ENCODE measurements around the gene CNTN5. TPM values are rescaled to one million over a fixed set of nuclear protein-coding genes. Genes with fewer than 3 reads are reported as not detected.

The CNTN5 gene
- total RNA-seq, 1 donor from 2014 or later: not detected

GRCh38 chr11:100066399-100066798 lies 1045.7 kb downstream of the CNTN5 start:
- intact Hi-C loops (cut with micrococcal nuclease): no loop called here

- intact Hi-C loops (cut with micrococcal nuclease): no loop called here
Observed at GRCh38 chr11:100068116-100068515, 1047.4 kb downstream of the CNTN5 start.

DNA sequence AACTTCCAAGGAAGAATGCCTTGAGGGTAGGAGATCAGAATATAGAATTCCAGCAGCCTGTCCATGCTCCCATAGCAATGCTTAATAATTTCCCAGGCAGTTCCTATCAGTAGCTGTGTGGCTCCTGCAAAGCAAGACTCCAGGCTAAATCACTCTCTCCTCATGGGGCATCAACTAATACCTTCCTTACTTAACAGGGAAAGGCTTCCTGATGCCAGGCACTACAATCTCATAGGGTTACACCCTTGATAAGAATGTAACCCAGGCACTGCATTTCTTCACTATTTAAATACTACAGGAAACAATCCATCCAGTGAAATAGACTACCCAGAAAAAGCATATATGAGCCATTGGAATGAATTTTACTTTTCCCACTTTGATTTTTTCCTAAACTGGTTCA lies 1051.4 kb downstream of the CNTN5 start:
- intact Hi-C loops (cut with micrococcal nuclease): no loop called here

- intact Hi-C loops (cut with micrococcal nuclease): no loop called here
Observed at GRCh38 chr11:100080381-100080780, 1059.6 kb downstream of the CNTN5 start.

DNA sequence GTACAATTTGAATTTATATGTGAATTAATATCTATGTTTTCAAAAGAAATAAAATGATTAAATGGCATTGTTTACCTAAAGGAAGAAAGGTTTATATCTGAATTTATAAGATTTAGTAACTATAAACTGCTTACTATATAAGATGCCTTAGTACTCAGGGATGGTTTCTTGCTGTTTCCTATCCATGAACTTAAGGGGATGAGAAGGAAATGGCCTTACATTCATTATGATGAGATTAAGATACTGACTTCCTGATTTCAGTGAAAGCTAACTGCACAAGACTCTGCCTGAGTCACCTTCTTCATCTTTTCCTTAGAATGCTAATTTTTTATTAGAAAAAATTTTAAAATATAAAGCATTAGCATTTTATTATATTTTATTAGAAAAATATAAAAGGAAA lies 1060.1 kb downstream of the CNTN5 start:
- intact Hi-C loops (cut with micrococcal nuclease): no loop called here

- intact Hi-C loops (cut with micrococcal nuclease): no loop called here
Observed at GRCh38 chr11:100093698-100094097, 1072.9 kb downstream of the CNTN5 start.

DNA sequence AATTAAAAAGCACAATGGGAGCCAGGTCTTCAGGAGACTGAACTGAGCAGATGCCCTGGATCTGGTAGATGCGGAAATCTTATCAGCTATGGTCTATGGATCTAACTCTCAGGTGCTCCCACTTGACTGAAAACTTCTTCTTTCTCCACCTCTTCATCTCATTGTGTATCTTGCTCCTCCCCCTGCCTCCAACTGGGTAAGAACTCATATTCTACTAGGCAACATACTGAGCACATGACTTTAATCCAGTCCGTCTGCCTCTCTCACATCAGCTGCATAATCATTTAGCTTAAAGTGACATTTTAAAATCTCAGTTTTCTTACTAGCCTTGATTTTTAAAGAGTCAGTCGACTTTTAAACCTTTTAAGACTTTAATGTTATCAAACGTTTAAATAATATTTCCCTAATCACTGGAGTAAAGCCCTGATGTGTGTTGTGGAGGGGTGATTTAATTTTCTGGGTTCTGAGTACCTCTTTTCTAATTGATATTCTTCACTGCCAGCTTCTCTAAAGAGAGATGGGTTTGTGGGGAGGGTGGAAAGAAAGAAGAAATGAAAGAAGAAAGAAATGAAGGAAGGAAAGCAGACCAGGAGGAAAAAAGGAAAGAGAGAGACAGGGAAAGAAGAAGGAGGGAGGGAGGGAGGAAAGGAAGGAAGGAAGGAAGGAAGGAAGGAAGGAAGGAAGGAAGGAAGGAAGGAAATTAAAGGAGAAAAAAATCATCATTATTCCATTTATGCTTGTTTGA lies 1073.5 kb downstream of the CNTN5 start:
- intact Hi-C loops (cut with micrococcal nuclease): no loop called here

- intact Hi-C loops (cut with micrococcal nuclease): no loop called here
Observed at GRCh38 chr11:100095809-100096208, 1075.1 kb downstream of the CNTN5 start.

DNA sequence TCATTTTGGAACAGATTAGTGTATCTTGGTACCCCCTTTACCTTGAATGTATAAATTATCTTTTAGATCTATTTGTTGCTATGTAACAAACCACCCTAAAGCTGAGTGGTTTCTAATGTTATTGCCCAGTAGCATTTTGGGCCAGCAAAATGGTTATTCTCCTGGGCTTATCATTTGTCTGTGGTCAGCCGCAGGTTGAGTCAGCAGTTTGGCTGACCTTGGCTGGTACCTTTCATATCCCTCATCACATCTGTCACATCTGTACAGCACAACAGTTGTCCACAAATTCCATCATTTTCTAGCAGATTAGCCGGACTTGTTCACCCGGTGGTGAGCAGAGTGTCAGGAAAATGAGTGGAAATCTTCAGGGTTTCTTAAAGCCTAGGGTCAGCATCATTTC lies 1077.8 kb downstream of the CNTN5 start:
- intact Hi-C loops (cut with micrococcal nuclease): no loop called here

DNA sequence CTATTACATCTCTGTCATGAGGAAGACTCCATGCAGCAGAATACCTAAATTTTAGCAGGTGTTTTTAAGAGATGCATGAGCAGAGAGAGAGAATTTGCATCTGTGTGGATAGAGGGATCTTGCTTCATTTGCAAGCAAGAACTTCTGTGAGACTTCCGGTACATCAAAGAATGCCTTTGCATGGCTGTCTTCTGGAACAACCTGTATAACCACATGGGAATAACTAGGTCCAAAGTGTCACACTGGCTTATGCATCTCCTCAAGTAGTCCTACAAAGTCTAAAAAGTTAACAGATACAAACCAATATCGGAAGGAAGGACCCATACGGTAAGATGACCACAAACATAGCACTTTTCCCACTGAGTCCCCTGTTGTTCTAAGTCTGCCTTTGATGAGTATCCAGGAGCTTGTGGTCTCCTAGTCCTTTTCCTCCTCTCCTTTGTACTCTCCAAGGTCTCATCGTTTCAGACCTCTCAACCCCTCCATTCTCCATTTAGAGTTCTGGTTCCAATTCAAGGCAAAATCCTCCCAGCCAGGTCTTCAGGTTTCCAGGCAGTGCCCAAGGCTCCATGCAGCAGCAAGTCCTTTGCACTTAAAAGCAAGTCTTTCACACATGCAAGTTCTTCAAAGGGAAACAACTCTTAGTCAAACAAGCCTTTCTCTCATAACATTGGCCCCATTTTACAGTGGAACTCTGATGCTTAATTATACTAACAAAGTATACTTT lies 1084.7 kb downstream of the CNTN5 start:
- intact Hi-C loops (cut with micrococcal nuclease): no loop called here

DNA sequence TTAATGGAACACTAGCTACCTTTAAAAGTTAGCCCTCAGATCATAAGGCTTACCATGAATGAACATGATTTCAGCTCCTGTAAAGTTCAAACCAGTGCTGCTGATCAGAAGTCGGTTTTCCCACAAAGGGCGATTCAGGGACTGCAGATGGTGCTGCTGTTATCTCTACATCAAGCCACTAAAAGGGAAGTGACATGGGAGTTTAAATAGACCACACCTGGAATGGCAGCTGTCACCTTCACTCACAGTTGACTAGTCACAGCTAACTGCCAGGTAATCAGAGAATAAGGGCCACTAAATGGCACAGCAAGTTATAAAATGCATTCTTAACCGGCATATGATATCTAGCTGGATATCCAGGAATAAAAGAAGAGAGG lies 1085.2 kb downstream of the CNTN5 start:
- intact Hi-C loops (cut with micrococcal nuclease): no loop called here

- intact Hi-C loops (cut with micrococcal nuclease): no loop called here
Observed at GRCh38 chr11:100119176-100119575, 1098.4 kb downstream of the CNTN5 start.

GRCh38 chr11:100133114-100133513 lies 1112.4 kb downstream of the CNTN5 start:
- intact Hi-C loops (cut with micrococcal nuclease): no loop called here

DNA sequence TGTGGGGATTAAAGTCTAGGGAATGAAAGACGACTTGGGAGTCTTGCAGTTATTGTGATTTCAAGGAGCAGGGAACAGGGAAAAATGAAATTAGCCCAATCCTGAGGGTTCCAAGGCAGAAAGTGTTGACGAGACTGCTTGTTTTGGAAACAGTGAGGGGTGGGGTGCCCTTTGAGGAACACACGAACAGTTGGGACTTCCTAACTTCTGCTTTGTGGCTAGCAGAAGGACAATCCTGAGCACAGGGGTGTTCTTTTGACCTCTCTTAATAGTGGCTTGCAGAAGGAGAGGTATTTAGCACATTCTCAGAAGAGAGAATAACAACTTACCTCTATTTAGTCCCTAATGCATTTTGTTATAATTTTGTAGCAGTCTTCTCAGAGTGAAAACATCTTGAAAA lies 1120.5 kb downstream of the CNTN5 start:
- intact Hi-C loops (cut with micrococcal nuclease): no loop called here

- intact Hi-C loops (cut with micrococcal nuclease): no loop called here
Observed at GRCh38 chr11:100151944-100152343, 1131.2 kb downstream of the CNTN5 start.

- intact Hi-C loops (cut with micrococcal nuclease): no loop called here
Observed at GRCh38 chr11:100152766-100153165, 1132.0 kb downstream of the CNTN5 start.

DNA sequence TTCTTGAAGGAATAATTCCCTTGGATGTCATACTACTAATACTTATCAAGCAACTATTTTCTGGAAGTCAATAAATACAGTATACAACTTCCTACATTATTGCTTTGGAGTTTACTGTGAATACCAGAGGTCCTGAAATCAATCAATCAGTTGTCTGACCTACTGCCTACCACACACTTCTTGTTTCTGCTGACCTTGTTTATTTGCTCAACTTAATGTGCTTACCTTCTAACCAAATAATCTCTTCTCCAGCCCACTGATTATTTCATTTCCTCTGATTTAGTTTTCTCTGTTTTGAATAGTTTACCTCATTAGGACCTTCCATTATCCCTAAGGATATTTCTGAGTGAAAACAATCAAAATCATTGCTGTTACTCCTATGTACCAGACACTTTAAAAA lies 1142.7 kb downstream of the CNTN5 start:
- intact Hi-C loops (cut with micrococcal nuclease): no loop called here

GRCh38 chr11:100174881-100175280 lies 1154.1 kb downstream of the CNTN5 start:
- intact Hi-C loops (cut with micrococcal nuclease): no loop called here

DNA sequence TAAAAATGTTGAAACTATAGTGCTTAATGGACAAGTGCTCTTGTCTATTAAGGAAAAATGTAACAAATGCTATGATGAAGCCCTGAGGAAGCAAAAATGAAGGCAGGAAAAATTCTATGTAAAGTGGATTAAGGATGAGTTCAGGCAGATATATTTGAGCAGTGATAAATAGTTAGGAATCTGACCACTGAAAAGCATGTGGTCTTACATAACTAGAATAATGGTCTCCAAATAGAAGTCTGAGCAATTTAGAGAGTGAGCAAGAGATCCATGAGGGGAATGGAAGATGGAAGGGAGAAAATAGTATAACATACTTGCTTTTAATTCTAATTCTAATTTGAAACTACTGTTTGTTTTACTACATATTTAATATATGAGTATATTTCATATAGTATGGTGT lies 1155.7 kb downstream of the CNTN5 start:
- intact Hi-C loops (cut with micrococcal nuclease): no loop called here

- intact Hi-C loops (cut with micrococcal nuclease): no loop called here
Observed at GRCh38 chr11:100177651-100178050, 1156.9 kb downstream of the CNTN5 start.

DNA sequence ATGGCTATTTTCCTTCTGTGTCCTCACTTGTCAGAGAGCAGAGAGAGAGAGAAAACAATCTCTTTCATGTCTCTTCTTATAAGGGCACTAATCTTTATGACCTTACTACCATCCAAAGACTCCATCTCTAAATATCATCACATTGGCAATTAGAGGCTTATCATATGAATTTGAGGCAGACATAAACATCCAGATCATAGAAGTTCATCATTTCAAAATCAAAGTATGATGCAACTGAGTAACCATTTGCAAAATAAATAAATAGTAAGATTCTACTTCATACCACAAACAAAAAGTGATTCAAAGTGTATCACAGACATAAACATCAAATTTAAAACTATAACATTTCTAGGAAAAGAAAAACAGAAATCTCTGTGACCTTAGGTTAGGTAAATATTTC lies 1161.6 kb downstream of the CNTN5 start:
- intact Hi-C loops (cut with micrococcal nuclease): no loop called here

DNA sequence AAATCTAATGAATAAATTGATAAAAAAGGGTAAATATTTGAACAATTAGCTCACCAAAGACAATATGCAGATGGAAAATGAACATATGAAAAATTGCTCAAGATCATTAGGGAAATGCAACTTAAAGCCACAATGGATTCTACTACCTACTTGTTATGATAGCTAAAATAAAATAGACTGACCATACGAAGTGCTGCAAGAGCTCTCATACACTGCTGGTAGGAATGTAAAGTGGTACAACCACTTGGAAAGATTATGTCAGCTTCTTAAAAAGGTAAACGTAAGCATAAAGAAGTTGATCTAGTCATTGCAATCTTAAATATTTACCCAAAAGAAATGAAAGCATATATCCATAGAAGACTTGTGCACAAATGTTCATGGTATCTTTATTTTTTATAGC lies 1162.2 kb downstream of the CNTN5 start:
- intact Hi-C loops (cut with micrococcal nuclease): no loop called here

GRCh38 chr11:100185588-100185987 lies 1164.8 kb downstream of the CNTN5 start:
- intact Hi-C loops (cut with micrococcal nuclease): no loop called here

Data from T-helper 2 cell treated with Interferon-gamma antibody and Interleukin-4, amounts not matched to agents 100 ng/mL and 5 ng/mL, for 36 hours (primary cell).